CD4-positive, alpha-beta T cell treated with Interleukin-4 for 4 hours (primary cell): ENCODE data around the gene RPS27L.

Experiments used
- DNase-seq: peaks from one replicate; pipeline ENCODE4 v3.0.0-alpha.2; 2020

RPS27L gene

GRCh38 chr15:63187589-63188226 is 30.4 kb upstream of the RPS27L start:
- no peak for DNase-seq

DNA sequence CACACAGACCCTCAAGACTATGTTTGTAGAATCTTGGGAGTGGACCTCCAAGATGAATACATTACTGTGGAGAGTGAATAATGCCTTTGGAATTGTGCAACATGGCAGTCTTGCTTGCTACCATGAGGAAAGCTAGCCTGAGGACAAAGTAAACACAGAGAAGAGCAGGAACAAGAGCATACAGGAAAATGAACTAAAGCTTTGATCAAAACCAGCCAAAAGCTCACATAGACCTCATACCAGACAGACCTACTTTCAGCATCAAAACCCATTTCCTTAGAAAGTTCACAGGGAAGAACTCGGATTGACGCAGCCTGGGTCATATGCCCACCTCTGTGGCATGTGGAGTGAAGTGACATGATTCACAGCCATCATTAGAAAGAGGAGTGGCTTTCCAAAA is 28.8 kb upstream of the RPS27L start:
- DNase-seq: no peak

GRCh38 chr15:63185206-63185605 is 27.9 kb upstream of the RPS27L start:
- no peak for DNase-seq

- no peak for DNase-seq
Observed at GRCh38 chr15:63181648-63182047, 24.4 kb upstream of the RPS27L start.

- no peak for DNase-seq
Observed at GRCh38 chr15:63180746-63181145, 23.5 kb upstream of the RPS27L start.

GRCh38 chr15:63178034-63178433 is 20.8 kb upstream of the RPS27L start:
- DNase-seq: no peak

DNA sequence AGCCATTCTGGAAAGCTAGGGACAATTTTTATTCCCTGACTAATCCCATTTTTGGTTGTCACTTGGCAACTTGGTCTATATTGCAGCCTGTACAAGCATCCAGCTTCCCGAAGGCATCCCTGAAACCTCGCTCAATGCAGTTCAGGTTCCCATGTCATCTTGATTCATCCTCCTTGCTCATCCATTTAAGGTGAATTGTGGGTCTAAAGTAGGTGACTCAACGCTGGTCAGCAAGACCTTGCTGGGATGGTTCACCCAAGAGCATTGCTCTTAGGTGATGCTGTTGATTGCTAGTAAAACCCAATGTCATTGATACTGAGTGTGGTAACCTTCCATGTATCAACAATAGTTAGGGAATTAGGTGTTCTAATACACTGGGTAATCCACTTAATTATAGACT is 19.0 kb upstream of the RPS27L start:
- DNase-seq: no peak

- no peak for DNase-seq
Observed at GRCh38 chr15:63172851-63173451, 15.7 kb upstream of the RPS27L start.

DNA sequence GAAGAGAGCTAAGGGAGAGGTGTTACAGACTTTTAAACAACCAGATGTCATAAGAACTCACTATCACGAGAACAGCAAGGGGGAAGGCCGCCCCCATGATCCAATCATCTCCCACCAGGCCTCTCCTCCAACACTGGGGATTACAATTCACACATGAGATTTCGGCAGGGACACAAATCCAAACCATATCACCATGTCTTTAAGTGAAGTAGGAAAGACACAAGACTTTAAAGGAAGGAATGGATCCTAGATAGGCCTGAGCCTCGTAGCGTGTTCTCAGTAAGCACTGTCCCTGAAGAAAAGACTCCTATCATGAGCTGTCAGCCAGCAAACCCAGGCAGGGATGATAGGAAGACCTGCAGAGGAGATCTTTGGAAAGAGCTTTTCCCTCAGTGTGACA is 15.1 kb upstream of the RPS27L start:
- no peak for DNase-seq

GRCh38 chr15:63169788-63170187 is 12.5 kb upstream of the RPS27L start:
- DNase-seq: no peak

DNA sequence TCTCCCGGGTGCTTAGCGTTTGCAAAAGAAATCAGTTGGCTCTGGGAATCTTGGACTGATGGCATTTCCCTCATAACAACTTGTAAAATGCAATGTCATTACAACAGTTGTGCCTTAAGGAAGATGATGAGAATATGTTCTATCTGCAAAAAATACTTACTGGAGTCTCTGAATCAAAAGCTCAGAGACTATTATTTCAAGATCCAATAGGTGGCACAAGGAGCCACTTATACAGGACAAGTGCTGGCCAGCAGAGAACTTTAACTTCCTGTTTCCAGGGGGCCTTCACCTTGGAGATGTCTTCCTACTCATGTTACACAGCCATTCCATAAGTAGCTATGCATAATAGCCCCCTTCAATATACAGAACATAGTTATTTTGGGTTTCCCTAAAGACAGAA is 8.9 kb upstream of the RPS27L start:
- DNase-seq: peak; percentile 24

DNA sequence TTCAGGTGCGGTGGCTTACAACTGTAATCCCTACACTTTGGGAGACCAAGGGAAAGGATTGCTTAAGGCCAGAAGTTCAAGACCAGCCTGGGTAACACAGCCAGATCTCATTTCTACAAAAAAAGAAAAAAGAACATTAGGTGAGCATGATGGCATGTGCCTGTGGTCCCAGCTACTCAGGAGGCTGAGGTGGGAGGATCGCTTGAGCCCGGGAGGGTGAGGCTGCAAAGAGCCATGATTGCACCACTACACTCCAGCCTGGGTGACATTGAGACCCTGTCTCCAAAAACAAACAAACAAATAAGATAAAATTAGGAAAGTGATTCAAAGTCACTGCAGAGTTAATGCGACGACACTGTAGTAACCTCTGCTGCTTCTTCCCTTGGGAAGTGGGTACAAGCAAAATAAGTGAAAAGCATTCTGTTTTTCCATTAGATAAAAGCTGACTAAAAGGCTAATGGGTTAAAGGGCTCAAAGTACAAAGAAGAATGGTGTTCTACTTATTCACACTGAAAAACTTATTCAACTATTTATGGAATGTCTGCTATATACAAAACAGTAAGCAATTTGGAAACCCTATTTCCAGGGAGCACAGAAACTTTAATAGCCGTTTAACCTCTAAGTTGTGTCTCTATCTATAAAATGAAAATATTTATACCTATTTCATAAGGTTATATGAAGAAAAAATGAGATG is 8.0 kb upstream of the RPS27L start:
- no peak for DNase-seq

DNA sequence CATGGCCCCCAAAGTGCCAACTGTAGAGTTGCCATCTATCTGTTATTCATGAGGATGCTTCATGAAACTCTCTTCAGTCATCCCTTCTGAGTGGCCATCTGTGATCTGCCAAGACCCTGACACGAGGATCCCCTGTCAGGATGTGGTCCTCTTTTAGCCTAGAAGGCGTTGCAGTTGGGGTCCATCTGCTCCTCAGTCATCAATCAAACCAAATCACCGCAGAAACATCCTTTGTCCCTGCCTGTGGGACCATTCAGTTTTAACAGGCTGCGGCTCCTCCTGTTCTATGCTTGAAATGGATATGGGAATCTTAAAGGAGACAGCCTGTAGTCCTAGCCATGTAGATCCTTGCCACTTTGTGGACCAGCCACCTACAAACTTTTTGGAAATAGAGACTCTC is 5.9 kb upstream of the RPS27L start:
- DNase-seq: no peak

GRCh38 chr15:63160638-63161037 is 3.4 kb upstream of the RPS27L start:
- no peak for DNase-seq

GRCh38 chr15:63157891-63158431 is 684 bp upstream of the RPS27L start:
- DNase-seq: peak; percentile 33

DNA sequence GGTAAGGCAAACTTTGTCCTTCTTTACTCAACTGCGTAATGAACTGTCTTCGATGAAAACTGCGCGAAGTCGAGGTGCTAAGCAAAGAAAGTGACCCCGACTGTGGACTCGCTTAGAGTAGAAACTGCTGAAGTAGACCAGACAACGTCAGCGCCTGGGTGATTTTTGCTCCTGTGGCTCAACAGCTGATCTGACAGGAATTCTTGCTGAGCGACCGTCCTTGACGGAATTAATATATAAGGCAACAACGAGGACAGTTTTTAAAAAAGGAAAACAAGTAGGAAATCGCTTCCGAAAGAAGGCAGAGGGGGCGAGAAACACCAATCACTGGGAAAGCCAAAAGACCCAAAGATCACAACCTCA is 541 bp downstream of the RPS27L start:
- DNase-seq: peak; percentile 18

GRCh38 chr15:63156086-63156710 is 1.1 kb downstream of the RPS27L start:
- DNase-seq: no peak

DNA sequence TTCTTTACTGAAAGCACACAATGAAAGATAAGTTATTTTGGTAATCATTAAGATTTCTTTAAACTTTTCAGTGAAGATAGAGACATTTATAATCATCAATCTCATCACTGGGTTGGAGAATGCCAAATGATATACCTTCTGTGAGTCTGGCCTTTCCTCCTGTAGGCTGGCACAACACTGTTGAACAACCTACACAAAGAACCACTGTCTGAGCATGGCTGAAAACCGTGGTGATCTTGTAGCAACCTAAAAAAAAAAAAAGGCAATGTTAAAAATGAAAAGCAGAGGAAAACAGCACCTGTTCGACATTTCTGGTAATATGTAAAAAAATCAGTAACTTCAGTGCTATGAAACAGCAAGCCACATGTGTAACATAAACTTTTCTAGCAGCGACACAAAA is 1.8 kb downstream of the RPS27L start:
- DNase-seq: no peak

DNA sequence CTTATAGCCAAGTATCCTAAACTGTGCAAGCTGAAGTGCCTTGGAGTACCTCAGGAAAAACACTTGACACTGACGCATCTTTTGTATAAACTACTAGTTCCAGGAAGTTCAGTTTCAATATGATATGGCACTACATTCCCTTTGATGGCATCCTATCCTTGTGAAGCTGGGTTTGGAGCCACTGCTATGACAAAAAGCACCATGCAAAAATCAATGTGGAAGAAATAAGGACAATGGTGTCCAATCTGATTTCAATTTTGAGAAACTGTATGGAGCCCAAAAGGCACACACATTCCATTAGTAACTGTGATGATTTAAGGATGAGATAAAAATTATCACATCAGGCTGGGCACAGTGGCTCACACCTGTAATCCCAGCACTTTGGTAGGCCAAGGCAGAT is 5.6 kb downstream of the RPS27L start:
- no peak for DNase-seq

DNA sequence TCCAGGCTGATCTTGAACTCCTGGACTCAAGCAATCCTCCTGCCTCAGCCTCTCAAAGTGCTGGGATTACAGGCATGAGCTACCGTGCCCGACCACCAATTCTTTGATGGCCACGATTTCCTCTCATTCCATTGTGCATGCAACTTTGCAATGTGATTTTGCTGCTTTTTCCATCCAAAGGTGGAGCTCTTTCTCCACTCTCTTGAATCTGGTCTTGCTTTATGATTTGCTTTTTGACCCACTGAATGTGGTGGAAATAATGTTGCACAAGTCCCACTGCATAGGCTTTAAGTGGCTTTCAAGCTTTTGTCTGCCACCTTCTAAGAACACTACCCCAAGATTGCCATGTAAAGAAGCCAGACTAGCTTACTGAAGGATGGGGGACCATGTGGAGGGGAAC is 10.6 kb downstream of the RPS27L start:
- DNase-seq: no peak

DNA sequence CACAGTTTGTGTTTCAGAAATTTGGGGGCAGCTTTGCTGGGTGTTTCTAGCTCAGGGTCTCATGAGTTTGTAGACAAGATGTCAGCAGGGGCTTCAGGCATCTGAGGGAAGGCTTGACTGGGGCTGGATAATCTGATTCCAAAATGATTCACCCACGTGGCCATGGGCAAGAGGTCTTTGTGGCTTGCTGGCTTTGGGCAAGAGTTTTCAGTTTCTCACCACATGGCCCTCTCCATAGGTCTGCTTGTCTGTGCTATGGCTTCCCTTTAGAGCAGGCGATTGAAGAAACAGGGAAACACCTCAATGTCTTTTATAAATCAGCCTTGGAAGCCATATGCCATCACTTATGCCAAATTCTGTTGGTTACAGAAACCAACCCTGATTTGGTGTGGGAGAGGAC is 11.9 kb downstream of the RPS27L start:
- no peak for DNase-seq

- DNase-seq: no peak
Observed at GRCh38 chr15:63140936-63141335, 16.3 kb downstream of the RPS27L start.

GRCh38 chr15:63136742-63137141 is 20.5 kb downstream of the RPS27L start:
- DNase-seq: no peak

DNA sequence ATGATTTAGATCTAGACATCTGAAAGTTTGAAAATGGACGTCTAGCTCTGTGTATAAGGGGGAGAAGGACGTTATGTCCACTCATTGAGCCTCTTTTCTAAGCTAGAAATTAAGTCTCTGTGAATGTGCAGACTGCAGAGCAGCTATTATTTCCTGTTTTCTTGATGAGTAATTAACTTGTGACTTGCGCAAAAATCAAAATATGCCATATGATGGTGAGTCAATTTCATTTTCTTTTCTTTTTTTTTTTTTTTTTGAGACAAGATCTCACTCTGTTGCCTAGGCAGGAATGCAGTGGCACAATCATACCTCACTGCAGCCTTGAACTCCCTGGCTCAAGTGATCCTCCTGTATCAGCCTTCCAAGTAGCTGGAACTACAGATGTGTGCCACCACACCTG is 21.5 kb downstream of the RPS27L start:
- peak; percentile 32 for DNase-seq
